GM12878 (cell line): ENCODE data around the gene CAMK2N2. TPM values are rescaled to one million over a fixed set of nuclear protein-coding genes. Genes with fewer than 3 reads are reported as not detected.

Experiments used
- CHD2 ChIP-seq: IDR thresholded peaks from 2 replicates; pipeline ENCODE4 v1.6.1; 2011; ENCODE audit warnings: low read depth, low read length, improper control_type of control experiment, borderline replicate concordance
- ETV6 ChIP-seq, 2 experiments: fragments of 450-650 bp in 1 of 2; IDR thresholded peaks in 1 of 2; conservative IDR thresholded peaks in 1 of 2; 2 replicates each; pipeline ENCODE4 v1.6.1; 2014; ENCODE audit warnings: antibody characterized with exemption in 1 of 2, borderline replicate concordance in 1 of 2, low read depth in 1 of 2, mild to moderate bottlenecking in 1 of 2, moderate library complexity in 1 of 2
- NFYA ChIP-seq: IDR thresholded peaks from 2 replicates; pipeline ENCODE4 v1.6.1; 2011; ENCODE audit warnings: low read depth, mild to moderate bottlenecking, low read length, improper control_type of control experiment, borderline replicate concordance
- polyA plus RNA-seq, 11 experiments: library from polyadenylated mRNA; depleted of rRNA in 4 of 11; unstranded in 6 of 11; stranded (reverse) in 5 of 11; fragments of >200 nt; fragmentation: Nextera tagmentation in 4 of 11; fragmentation: Illumina TruSeq in 1 of 11; extraction: Ambion mirVana in 4 of 11; extraction: Trizol in 1 of 11; gene quantifications; 1 replicate in 1 of 11; 2 replicates in 10 of 11; pipeline versions ENCODE4 v1.2.1 to v1.2.3, GENCODE V29; 2011 to 2016; ENCODE audit warnings: inconsistent platforms in 2 of 11, missing spikeins in 2 of 11, low read depth in 1 of 11
- total RNA-seq, 4 experiments: library from RNA; depleted of rRNA in 3 of 4; stranded (reverse); fragments of >200 nt in 3 of 4; fragmentation: Illumina TruSeq in 1 of 4; extraction: Trizol in 1 of 4; gene quantifications; 2 replicates each; pipeline versions ENCODE4 v1.2.1 to v1.2.3, GENCODE V29; 2013 to 2021
- TF ChIP-seq, protein P1 (sequence below): fragments of 450-650 bp; formaldehyde crosslinking; IDR thresholded peaks from 2 replicates; pipeline ENCODE4 v1.5.0; 2022; ENCODE audit warnings: mild to moderate bottlenecking, missing genetic modification characterization
- TF ChIP-seq, protein P2 (sequence below): fragments of 450-650 bp; IDR thresholded peaks from 2 replicates; pipeline ENCODE4 v1.6.1; 2017; ENCODE audit warnings: low read depth, mild to moderate bottlenecking, moderate library complexity
- TF ChIP-seq, protein P3 (sequence below): IDR thresholded peaks from 2 replicates; pipeline ENCODE4 v1.6.1; 2012; ENCODE audit warnings: low read length, inconsistent platforms

Gene CAMK2N2
- total and polyA plus RNA-seq, 10 of the 15 experiments (the other 5 are each of a cell fraction or from before 2014, with no cell fraction given): 0.06 to 1.4 (median 0.45) TPM; not detected in 1

DNA sequence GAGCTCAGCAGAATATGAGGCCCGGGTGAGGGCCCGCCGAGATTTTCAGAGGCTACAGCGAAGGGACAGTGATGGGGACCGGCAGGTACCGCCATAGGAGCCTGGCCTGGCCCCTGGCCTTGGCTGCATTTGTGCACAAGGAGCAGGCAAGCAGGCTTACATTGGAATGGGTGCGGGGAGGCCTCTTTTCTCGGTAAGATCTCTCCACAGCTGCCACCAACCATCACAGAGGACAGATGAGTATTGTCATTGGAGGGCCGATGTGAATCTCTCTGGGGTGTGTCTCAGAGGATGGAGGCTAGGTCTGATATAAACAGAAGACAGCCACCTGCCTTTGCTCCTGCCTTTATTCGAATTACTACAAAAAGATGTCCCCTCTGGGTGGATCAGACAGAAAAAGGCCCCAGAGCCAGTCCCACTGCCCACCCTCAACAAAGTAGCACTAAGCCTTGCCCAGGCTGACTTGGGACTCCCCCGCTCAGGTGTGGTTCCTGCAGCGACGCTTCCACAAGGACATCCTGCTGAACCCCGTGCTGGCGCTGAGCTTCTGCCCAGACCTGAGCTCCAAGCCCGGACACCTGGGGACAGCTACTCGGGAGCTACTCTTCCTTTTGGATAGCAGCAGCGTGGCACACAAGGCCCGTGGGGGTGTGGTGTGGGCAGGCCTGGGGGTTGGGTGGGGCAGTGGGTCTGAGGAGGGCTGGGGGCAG is 26.5 kb downstream of the CAMK2N2 start (continued):
- TF ChIP-seq, protein P1, sequence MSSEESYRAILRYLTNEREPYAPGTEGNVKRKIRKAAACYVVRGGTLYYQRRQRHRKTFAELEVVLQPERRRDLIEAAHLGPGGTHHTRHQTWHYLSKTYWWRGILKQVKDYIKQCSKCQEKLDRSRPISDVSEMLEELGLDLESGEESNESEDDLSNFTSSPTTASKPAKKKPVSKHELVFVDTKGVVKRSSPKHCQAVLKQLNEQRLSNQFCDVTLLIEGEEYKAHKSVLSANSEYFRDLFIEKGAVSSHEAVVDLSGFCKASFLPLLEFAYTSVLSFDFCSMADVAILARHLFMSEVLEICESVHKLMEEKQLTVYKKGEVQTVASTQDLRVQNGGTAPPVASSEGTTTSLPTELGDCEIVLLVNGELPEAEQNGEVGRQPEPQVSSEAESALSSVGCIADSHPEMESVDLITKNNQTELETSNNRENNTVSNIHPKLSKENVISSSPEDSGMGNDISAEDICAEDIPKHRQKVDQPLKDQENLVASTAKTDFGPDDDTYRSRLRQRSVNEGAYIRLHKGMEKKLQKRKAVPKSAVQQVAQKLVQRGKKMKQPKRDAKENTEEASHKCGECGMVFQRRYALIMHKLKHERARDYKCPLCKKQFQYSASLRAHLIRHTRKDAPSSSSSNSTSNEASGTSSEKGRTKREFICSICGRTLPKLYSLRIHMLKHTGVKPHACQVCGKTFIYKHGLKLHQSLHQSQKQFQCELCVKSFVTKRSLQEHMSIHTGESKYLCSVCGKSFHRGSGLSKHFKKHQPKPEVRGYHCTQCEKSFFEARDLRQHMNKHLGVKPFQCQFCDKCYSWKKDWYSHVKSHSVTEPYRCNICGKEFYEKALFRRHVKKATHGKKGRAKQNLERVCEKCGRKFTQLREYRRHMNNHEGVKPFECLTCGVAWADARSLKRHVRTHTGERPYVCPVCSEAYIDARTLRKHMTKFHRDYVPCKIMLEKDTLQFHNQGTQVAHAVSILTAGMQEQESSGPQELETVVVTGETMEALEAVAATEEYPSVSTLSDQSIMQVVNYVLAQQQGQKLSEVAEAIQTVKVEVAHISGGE: no peak
- TF ChIP-seq ETV6 (conservative IDR thresholded peaks at IDR 0.05 in 1 of 2, IDR thresholded peaks at IDR 0.05 in 1 of 2; ENCODE audit: borderline replicate concordance in 1 of 2, low read depth in 1 of 2) (no peak), CHD2 (no peak), NFYA (no peak)
- TF ChIP-seq, protein P2, sequence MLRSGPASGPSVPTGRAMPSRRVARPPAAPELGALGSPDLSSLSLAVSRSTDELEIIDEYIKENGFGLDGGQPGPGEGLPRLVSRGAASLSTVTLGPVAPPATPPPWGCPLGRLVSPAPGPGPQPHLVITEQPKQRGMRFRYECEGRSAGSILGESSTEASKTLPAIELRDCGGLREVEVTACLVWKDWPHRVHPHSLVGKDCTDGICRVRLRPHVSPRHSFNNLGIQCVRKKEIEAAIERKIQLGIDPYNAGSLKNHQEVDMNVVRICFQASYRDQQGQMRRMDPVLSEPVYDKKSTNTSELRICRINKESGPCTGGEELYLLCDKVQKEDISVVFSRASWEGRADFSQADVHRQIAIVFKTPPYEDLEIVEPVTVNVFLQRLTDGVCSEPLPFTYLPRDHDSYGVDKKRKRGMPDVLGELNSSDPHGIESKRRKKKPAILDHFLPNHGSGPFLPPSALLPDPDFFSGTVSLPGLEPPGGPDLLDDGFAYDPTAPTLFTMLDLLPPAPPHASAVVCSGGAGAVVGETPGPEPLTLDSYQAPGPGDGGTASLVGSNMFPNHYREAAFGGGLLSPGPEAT: no peak
- TF ChIP-seq, protein P3, sequence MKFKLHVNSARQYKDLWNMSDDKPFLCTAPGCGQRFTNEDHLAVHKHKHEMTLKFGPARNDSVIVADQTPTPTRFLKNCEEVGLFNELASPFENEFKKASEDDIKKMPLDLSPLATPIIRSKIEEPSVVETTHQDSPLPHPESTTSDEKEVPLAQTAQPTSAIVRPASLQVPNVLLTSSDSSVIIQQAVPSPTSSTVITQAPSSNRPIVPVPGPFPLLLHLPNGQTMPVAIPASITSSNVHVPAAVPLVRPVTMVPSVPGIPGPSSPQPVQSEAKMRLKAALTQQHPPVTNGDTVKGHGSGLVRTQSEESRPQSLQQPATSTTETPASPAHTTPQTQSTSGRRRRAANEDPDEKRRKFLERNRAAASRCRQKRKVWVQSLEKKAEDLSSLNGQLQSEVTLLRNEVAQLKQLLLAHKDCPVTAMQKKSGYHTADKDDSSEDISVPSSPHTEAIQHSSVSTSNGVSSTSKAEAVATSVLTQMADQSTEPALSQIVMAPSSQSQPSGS: no peak
